SK-N-SH (cell line): ENCODE data around the gene VN1R5. TPM values are rescaled to one million over a fixed set of nuclear protein-coding genes. Genes with fewer than 3 reads are reported as not detected.

ENCODE experiments used
- CTCF ChIA-PET: fragments of 300-600, 350-600 bp; formaldehyde crosslinking; extraction: SDS; loops from one replicate; lab custom pipeline; 2021; lab: Yijun Ruan, JAX
- POLR2A ChIA-PET: fragments of 350-600 bp; sonication (Branson Sonifier 250); formaldehyde crosslinking; extraction: SDS; loops from one replicate; lab custom pipeline; 2020; ENCODE audit warnings: antibody characterized with exemption, inconsistent platforms; lab: Yijun Ruan, JAX
- DNase-seq: peaks from one replicate; pipeline ENCODE4 v3.0.0; 2012
- H2AFZ ChIP-seq: fragments of 200-600 bp; sonication (generic); 2 replicates; pipeline ENCODE4 v1.8.1; 2016; ENCODE audit warnings: antibody characterized with exemption, mild to moderate bottlenecking, low read depth
- H3F3A ChIP-seq: fragments of 200-600 bp; sonication (generic); replicated peaks from 2 replicates; pipeline ENCODE3; 2016; ENCODE audit warnings: antibody characterized with exemption, mild to moderate bottlenecking; ENCODE audit not compliant: insufficient read depth
- H3K27ac ChIP-seq, 2 experiments: fragments of 200-500 bp in 1 of 2; fragments of 200-600 bp in 1 of 2; sonication (Bioruptor generic) in 1 of 2; sonication (generic), shearing (Covaris generic) in 1 of 2; 2 replicates each; pipeline versions ENCODE4 v1.5.1 to v1.6.1; 2014 to 2016; ENCODE audit warnings: low read depth in 2 of 2, inconsistent platforms in 1 of 2, low read length in 1 of 2, mild to moderate bottlenecking in 1 of 2, mixed read lengths in 1 of 2
- H3K27me3 ChIP-seq: fragments of 200-600 bp; sonication (generic), shearing (Covaris generic); 2 replicates; pipeline ENCODE4 v1.6.1; 2016; ENCODE audit warnings: mixed run types; ENCODE audit not compliant: insufficient read depth
- H3K36me3 ChIP-seq, 2 experiments: fragments of 200-500 bp in 1 of 2; fragments of 200-600 bp in 1 of 2; sonication (Bioruptor generic) in 1 of 2; sonication (generic) in 1 of 2; replicated peaks in 1 of 2; 2 replicates each; pipeline versions ENCODE3 to v1.5.1; 2014 to 2016; ENCODE audit warnings: low read length in 1 of 2, mild to moderate bottlenecking in 1 of 2; ENCODE audit not compliant: insufficient read depth in 2 of 2, control insufficient read depth in 1 of 2
- H3K4me1 ChIP-seq, 2 experiments: fragments of 200-500 bp in 1 of 2; fragments of 200-600 bp in 1 of 2; sonication (Bioruptor generic) in 1 of 2; sonication (generic), shearing (Covaris generic) in 1 of 2; 2 replicates each; pipeline versions ENCODE4 v1.5.1 to v1.6.1; 2014 to 2016; ENCODE audit warnings: low read depth in 1 of 2, low read length in 1 of 2, mixed run types in 1 of 2; ENCODE audit not compliant: insufficient read depth in 2 of 2, control insufficient read depth in 1 of 2
- H3K4me2 ChIP-seq: fragments of 200-600 bp; sonication (generic), shearing (Covaris generic); 2 replicates; pipeline ENCODE4 v1.6.1; 2017; ENCODE audit warnings: mixed run types
- H3K4me3 ChIP-seq, 2 experiments: fragments of 200-500 bp in 1 of 2; fragments of 200-600 bp in 1 of 2; sonication (Bioruptor generic) in 1 of 2; sonication (generic), shearing (Covaris generic) in 1 of 2; 2 replicates each; pipeline versions ENCODE4 v1.5.1 to v1.8.1; 2014 to 2016; ENCODE audit warnings: low read depth in 2 of 2, inconsistent platforms in 1 of 2, low read length in 1 of 2, mild to moderate bottlenecking in 1 of 2, mixed read lengths in 1 of 2, moderate library complexity in 1 of 2
- H3K79me2 ChIP-seq: fragments of 200-600 bp; sonication (generic); 2 replicates; pipeline ENCODE4 v1.8.1; 2017; ENCODE audit warnings: mild to moderate bottlenecking; ENCODE audit not compliant: insufficient read depth
- H3K9ac ChIP-seq: fragments of 200-600 bp; sonication (generic); 2 replicates; pipeline ENCODE4 v1.6.1; 2017; ENCODE audit warnings: mixed run types
- H3K9me2 ChIP-seq: fragments of 200-600 bp; sonication (generic); 2 replicates; pipeline ENCODE4 v1.6.1; 2017; ENCODE audit warnings: mixed run types
- H3K9me3 ChIP-seq: fragments of 200-600 bp; sonication (generic); 2 replicates; pipeline ENCODE4 v1.6.1; 2017; ENCODE audit warnings: mixed run types, mild to moderate bottlenecking, moderate library complexity
- H4K20me1 ChIP-seq: fragments of 200-600 bp; sonication (generic); 2 replicates; pipeline ENCODE4 v1.6.1; 2017; ENCODE audit warnings: mild to moderate bottlenecking, mixed run types; ENCODE audit not compliant: insufficient read depth
- CHD2 ChIP-seq: fragments of 150-350 bp; IDR thresholded peaks from 2 replicates; pipeline ENCODE4 v1.6.1; 2018; ENCODE audit warnings: low read length; ENCODE audit not compliant: partially characterized antibody
- EP300 ChIP-seq, 2 experiments: IDR thresholded peaks; 2 replicates each; pipeline versions ENCODE4 v1.4.0 to v1.6.1; 2012; ENCODE audit warnings: borderline replicate concordance in 1 of 2, low read depth in 1 of 2, low read length in 1 of 2
- EZH2phosphoT487 ChIP-seq: fragments of 200-600 bp; sonication (generic); IDR thresholded peaks from 2 replicates; pipeline ENCODE4 v1.6.1; 2017; ENCODE audit warnings: low read depth, mixed run types, mild to moderate bottlenecking, antibody characterized with exemption, moderate library complexity, borderline replicate concordance
- FOSL2 ChIP-seq: IDR thresholded peaks from 2 replicates; pipeline ENCODE4 v1.4.0; 2012; ENCODE audit warnings: low read depth, mild to moderate bottlenecking, moderate library complexity, borderline replicate concordance
- FOXM1 ChIP-seq: IDR thresholded peaks from 2 replicates; pipeline ENCODE4 v1.4.0; 2012; ENCODE audit warnings: low read depth, mild to moderate bottlenecking
- IRF3 ChIP-seq: fragments of 150-350 bp; IDR thresholded peaks from 2 replicates; pipeline ENCODE4 v1.6.1; 2016; ENCODE audit warnings: mild to moderate bottlenecking, low read depth, low read length
- JUND ChIP-seq: IDR thresholded peaks from 2 replicates; pipeline ENCODE4 v1.4.0; 2012
- MEF2A ChIP-seq: IDR thresholded peaks from 2 replicates; pipeline ENCODE4 v1.4.0; 2012; ENCODE audit warnings: low read depth, borderline replicate concordance
- NRF1 ChIP-seq: IDR thresholded peaks from 2 replicates; pipeline ENCODE4 v1.6.1; 2012; ENCODE audit warnings: low read depth, mild to moderate bottlenecking, low read length
- RAD21 ChIP-seq: IDR thresholded peaks from 2 replicates; pipeline ENCODE4 v1.6.1; 2012; ENCODE audit warnings: mild to moderate bottlenecking, low read length
- RCOR1 ChIP-seq: fragments of 150-350 bp; IDR thresholded peaks from 2 replicates; pipeline ENCODE4 v1.6.1; 2017; ENCODE audit warnings: antibody characterized with exemption, low read length
- RXRA ChIP-seq: IDR thresholded peaks from 2 replicates; pipeline ENCODE4 v1.4.0; 2012; ENCODE audit warnings: low read depth, mild to moderate bottlenecking, borderline replicate concordance
- SMC3 ChIP-seq: IDR thresholded peaks from 2 replicates; pipeline ENCODE4 v1.6.1; 2012; ENCODE audit warnings: low read depth, low read length, improper control_type of control experiment
- TEAD4 ChIP-seq: IDR thresholded peaks from 2 replicates; pipeline ENCODE4 v1.4.0; 2012; ENCODE audit warnings: mild to moderate bottlenecking, borderline replicate concordance; ENCODE audit not compliant: insufficient read depth
- WGBS: methylation state at CpG from one replicate; pipeline ENCODE4 v1.1.6; 2017; ENCODE audit warnings: low lambda C conversion rate; 5-methylcytosine and 5-hydroxymethylcytosine counted together
- polyA plus RNA-seq, 3 experiments: library from polyadenylated mRNA; depleted of rRNA; stranded (reverse); fragments of >200 nt; gene quantifications; 2 replicates each; pipeline ENCODE4 v1.2.3, GENCODE V29; 2012
- TF ChIP-seq, protein P1 (sequence below): fragments of 200-600 bp; sonication (generic); IDR thresholded peaks from 2 replicates; pipeline ENCODE4 v1.6.1; 2017; ENCODE audit warnings: antibody characterized with exemption, mild to moderate bottlenecking, moderate library complexity
- TF ChIP-seq, protein P2 (sequence below): IDR thresholded peaks from 2 replicates; pipeline ENCODE4 v1.6.1; 2012; ENCODE audit warnings: mild to moderate bottlenecking, low read depth, low read length, moderate library complexity

VN1R5 gene
- polyA plus RNA-seq, 1 of the 3 experiments (the other 2 are of a cell fraction), result not detected

DNA sequence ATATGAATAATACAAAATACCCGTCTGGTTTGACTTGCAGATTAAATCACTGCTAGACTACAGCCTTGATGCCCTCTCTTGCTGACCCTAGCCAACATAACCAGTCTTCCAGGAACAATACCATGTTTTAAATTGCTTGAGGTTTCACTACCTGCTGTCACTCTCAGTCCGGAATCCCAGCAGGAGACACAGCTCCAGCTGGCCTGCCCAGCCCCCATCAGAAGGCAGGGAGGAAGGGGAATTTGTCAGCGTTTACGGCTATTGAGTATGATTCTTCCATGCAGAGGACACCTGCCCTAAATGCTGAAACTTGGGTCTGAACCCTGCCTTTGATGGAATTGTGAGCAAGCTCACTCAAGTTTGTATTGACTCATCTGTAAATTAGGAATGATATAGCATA is 42.8 kb downstream of the VN1R5 start:
- no peaks in the 10 kb centered on the region for H3K79me2 ChIP-seq
- H3F3A ChIP-seq, result no peaks in the 10 kb centered on the region
- no peak for TF ChIP-seq SMC3
- no peak for TF ChIP-seq RXRA
- TF ChIP-seq EP300 (IDR thresholded peaks at IDR 0.05; ENCODE audit: borderline replicate concordance in 1 of 2, low read depth in 1 of 2, low read length in 1 of 2), result no peak
- no peak for TF ChIP-seq MEF2A
- TF ChIP-seq FOSL2, result no peak
- TF ChIP-seq, protein P1, sequence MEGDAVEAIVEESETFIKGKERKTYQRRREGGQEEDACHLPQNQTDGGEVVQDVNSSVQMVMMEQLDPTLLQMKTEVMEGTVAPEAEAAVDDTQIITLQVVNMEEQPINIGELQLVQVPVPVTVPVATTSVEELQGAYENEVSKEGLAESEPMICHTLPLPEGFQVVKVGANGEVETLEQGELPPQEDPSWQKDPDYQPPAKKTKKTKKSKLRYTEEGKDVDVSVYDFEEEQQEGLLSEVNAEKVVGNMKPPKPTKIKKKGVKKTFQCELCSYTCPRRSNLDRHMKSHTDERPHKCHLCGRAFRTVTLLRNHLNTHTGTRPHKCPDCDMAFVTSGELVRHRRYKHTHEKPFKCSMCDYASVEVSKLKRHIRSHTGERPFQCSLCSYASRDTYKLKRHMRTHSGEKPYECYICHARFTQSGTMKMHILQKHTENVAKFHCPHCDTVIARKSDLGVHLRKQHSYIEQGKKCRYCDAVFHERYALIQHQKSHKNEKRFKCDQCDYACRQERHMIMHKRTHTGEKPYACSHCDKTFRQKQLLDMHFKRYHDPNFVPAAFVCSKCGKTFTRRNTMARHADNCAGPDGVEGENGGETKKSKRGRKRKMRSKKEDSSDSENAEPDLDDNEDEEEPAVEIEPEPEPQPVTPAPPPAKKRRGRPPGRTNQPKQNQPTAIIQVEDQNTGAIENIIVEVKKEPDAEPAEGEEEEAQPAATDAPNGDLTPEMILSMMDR, result no peak
- TF ChIP-seq, protein P2, sequence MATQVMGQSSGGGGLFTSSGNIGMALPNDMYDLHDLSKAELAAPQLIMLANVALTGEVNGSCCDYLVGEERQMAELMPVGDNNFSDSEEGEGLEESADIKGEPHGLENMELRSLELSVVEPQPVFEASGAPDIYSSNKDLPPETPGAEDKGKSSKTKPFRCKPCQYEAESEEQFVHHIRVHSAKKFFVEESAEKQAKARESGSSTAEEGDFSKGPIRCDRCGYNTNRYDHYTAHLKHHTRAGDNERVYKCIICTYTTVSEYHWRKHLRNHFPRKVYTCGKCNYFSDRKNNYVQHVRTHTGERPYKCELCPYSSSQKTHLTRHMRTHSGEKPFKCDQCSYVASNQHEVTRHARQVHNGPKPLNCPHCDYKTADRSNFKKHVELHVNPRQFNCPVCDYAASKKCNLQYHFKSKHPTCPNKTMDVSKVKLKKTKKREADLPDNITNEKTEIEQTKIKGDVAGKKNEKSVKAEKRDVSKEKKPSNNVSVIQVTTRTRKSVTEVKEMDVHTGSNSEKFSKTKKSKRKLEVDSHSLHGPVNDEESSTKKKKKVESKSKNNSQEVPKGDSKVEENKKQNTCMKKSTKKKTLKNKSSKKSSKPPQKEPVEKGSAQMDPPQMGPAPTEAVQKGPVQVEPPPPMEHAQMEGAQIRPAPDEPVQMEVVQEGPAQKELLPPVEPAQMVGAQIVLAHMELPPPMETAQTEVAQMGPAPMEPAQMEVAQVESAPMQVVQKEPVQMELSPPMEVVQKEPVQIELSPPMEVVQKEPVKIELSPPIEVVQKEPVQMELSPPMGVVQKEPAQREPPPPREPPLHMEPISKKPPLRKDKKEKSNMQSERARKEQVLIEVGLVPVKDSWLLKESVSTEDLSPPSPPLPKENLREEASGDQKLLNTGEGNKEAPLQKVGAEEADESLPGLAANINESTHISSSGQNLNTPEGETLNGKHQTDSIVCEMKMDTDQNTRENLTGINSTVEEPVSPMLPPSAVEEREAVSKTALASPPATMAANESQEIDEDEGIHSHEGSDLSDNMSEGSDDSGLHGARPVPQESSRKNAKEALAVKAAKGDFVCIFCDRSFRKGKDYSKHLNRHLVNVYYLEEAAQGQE, result no peak
- TF ChIP-seq FOXM1, result no peak
- TF ChIP-seq JUND, result no peak
- no peak for TF ChIP-seq IRF3
- TF ChIP-seq NRF1, result no peak
- no peak for TF ChIP-seq RAD21
- TF ChIP-seq TEAD4, result no peak
- TF ChIP-seq RCOR1, result no peak
- no peak for TF ChIP-seq EZH2phosphoT487
- TF ChIP-seq CHD2, result no peak
- no peak overlapping the region for H3K9ac ChIP-seq
- H3K27me3 ChIP-seq, result no peaks in the 10 kb centered on the region
- no peak overlapping the region for H3K27ac ChIP-seq
- WGBS, result 90% methylated on average over 4 of the region's 4 CpGs
- H3K9me3 ChIP-seq, result no peaks in the 10 kb centered on the region
- H2AFZ ChIP-seq, result no peak overlapping the region
- no peak for DNase-seq
- ChIA-PET POLR2A (no interaction called here), CTCF (interaction anchor here (0.6 kb wide), 1 partner anchor 399 kb away, joined by 3 read pairs; no protein-coding TSS in a partner anchor)
- no peak overlapping the region for H3K4me3 ChIP-seq
- no peaks in the 10 kb centered on the region for H3K4me1 ChIP-seq
- H4K20me1 ChIP-seq, result no peaks in the 10 kb centered on the region
- no peaks in the 10 kb centered on the region for H3K9me2 ChIP-seq
- peaks cover 9 to 39% of the 10 kb centered on the region in 2 experiments for H3K36me3 ChIP-seq
- H3K4me2 ChIP-seq, result no peak overlapping the region
